HG02798 (cell line): ENCODE results near the gene CNNM2.
"Not testable (repeated sequence)": the region's sequence is repeated elsewhere in the genome, so short reads cannot be mapped to it uniquely, and the experiment has no call there.

Experiments
- ATAC-seq: cut with Tn5 transposase; IDR thresholded peaks from one replicate; pipeline ENCODE4 v1.9.1; 2021; ENCODE audit warnings: mild to moderate bottlenecking; ENCODE audit not compliant: unreplicated experiment, poor library complexity

The CNNM2 gene

DNA sequence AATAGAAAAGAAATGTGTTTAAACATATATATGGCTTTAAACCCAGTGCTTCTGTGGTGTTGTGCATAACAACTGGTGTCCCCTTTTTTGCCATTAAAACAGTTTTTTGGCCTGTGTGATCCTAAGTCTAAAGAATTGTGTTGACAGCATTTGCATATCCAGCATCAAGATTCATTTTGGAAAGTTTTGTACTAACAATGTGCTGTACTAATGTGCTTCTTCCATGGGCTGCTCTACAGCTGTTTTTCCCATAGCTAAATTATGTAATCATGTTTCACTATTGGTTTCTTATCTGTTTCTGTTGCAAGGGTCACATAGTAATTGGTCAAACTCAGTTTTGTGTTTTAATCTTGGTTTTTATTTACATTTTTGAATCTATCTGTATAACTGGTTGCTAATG lies 5.5 kb downstream of the CNNM2 start:
- no peak for ATAC-seq

DNA sequence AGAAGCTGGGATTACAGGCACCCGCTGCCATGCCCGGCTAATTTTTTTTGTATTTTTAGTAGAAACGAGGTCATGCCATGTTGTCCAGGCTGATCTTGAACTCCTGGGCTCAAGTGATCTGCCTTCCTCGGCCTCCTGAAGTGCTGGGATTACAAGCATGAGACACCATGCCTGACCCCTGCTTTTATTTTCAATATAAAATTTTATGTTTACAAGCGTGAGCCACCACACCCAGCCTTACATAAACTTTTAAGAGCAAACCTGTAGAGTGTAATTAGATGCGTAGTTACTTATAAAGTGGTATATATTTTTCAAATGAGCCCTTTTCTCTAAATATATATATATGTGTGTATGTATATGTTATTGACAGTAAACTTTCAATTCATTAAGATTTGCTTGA lies 8.7 kb downstream of the CNNM2 start:
- ATAC-seq, result no peak

DNA sequence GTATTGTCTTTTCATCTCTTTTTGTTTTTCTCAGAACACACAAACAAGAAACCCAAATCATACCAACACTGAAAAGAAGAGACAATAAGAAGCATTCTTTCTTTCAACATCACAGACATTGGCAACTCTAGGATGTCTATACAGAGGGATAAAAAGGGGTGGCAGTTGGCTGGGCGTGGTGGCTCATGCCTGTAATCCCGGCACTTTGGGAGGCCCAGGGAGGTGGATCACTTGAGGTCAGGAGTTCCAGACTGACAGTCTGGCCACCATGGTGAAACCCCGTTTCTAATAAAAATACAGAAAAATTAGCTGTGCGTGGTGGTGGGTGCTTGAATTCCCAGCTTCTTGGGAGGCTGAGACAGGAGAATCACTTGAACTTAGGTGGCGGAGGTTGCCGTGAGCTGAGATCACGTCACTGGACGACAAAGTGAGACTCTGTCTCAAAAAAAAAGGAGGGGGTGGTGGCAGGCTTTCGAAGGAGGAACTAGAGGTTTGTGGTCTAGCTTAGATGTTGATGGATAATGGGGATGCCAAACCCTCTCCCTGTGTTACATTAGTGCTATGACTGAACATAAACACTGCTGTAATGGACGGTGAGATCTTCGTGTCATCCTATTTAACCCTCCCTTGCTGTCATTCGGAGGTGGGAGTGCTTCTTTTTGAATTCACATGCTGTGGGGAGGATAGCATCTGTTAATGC lies 9.4 kb downstream of the CNNM2 start:
- ATAC-seq, result no peak

DNA sequence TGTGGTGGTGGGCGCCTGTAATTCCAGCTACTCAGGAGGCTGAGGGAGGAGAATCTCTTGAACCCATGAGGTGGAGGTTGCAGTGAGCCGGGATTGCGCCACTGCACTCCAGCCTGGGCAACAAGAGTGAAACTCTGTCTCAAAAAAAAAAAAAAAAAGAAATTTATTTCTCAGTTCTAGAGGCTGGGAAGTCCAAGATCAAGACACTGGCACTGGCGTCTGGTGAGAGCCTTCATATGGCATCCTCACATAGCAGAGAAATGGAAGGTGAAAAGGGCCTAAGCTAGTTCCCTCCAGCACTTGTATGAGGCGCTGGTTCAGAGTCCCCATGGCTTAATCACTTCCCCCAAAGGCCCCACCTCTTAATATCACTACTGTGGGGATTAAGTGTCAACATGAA lies 10.3 kb downstream of the CNNM2 start:
- not testable (repeated sequence) for ATAC-seq

DNA sequence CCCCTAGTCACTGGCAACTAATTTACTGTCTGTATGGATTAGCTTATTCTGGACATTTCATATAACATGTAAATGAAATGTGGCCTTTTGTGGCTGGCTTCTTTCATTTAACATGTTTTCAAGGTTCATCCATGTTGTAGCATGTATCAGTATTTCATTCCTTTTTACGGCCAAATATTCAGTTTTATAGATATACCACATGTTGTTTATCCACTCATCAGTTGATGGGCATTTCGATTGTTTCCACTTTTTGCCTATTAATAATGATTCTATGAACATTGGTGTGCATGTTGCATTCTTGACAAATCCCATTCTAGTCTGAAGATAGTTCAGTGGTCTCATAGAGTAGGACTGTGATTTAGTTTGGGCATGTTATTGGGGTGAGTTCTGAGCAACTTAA lies 12.6 kb downstream of the CNNM2 start:
- no peak for ATAC-seq

DNA sequence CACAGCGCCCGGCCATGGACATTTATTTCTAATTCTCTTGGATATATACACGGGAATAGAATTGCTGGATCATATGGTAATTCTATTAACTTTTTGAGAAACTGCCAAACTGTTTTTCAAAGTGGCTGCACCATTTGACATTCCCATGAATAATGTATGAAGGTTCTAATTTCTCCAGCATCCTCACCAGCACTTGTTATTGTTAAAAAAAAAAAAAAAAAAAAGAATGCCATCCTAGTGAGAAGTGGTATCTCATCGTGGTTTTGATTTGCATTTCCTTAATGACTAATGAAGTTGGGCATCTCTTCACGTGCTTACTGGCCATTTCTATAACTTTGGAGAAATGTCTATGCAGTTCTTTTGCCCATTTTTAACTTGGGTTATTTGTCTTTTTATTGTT lies 13.5 kb downstream of the CNNM2 start:
- ATAC-seq, result no peak

DNA sequence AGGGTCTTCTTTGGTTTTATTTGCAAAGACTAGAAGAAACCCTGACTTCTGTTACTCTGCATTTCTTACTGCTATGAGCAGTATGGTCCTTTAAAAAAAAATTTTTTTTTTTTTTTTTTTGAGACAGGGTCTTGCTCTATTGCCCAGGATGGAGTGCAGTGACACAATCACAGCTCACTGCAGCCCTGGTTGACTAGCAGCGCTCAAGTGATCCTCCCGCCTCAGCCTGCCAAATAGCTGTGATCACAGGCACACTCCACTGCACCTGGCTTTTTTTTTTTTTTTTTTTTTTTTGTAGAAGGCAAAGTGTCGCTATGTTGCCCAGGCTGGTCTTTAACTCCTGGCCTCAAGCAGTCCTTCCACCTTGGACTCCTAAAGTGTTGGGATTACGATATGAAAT lies 17.4 kb downstream of the CNNM2 start:
- no peak for ATAC-seq

DNA sequence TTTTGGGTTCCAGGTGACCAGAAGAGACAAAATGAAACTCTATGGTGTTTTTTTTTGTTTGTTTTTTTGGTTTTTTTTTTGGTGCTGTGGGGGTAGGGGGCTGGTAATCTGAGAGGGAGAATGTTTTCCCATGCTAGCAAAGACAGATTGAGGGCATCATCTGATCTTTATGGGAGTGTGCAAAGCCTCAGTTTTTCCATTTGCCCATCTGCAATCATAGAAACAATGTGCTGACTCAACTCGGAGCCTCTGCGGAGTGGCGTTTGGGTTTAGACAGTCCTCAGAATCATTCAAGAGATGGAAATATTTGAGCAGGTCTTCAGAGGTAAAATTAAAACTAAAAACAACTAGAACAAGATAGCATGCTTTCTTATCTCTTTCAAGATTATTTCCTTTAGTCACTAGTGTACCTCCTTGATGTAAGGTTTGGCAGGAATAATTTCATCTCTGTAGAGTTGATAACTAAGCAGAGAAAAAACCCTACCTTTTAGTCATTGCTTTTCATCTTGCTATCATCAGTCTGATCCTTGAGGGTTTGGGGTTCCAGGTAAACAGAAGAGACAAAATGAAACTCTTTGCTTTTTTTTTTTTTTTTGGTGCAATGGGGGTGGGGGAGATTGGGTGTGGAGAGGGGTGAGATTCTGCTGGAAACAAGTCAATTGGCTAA lies 18.0 kb downstream of the CNNM2 start:
- ATAC-seq, result no peak

DNA sequence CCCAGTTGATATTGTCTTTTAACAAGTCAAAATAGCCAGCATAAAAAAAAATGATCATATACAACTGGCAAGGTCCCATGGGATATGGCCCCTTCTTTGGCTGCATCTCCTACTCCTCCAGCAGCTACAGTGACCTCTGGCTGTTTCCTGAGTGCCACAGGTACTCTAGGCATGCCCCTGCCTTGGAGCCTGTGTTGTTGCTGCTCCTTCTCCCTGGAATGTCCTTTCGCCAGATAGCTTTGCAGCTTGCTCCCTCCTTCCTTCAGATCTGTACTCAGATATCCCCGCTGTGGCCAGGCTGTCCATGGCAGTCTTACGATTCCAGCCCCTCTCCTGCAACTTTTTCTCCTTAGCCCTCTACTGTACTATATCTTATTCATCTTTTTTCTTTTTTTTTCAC lies 23.3 kb downstream of the CNNM2 start:
- no peak for ATAC-seq

DNA sequence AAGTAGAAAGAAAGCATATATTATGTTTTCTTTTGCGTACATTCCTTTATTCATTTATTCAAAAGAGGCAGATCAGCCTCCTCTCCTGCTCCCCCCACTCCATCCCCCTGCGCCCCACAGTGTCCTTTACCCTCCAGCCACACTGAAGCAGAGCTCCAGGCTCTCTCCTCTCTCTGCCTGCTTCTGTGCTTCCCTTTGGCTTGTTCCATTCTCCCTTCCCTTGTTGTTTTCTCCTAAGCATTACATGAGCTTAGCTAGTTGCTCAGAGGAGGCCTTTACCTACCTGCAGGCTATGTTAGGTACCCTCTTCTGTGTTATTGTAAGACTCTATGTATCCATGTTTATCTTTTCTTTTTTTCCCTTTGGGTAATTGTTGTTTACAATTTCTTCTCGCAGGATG lies 27.4 kb downstream of the CNNM2 start:
- ATAC-seq, result no peak

DNA sequence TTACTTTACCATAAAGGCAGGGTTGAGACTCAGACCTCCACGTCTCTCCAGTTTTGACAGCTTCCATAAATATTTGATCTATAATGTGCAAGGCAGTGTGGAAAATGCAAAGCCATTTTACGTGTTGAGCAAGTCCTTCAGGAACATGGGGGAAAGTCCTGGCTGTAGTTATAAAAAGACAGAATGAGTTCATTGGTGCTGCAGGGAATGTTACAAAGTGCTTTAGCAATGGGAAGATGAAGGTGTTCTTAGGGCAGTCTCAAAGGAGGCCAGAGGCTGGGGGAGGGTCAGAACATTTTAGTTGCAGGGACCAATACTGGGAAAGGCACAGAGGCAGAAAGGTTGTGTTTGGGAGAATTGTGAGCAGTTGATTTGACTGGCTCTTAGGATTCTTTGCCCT lies 27.9 kb downstream of the CNNM2 start:
- ATAC-seq, result no peak

DNA sequence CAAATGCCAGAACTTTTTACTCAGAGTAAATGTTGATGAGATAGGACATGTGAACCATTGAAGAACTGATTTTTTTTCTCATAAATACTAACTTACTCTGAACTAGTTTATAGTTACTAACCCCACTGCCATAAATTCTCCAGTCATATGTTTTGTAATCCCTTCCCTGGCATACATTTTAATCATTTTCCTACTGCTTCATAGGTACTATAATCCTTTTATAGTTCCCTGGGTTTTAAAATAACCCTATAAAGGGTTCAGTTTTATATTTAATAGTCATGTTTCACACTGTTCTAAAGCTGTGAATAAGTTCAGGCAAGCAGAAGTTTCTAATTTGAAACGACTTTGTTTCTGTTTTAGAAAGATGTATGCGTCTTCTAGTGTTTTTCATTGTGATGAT lies 28.9 kb downstream of the CNNM2 start:
- ATAC-seq, result no peak

DNA sequence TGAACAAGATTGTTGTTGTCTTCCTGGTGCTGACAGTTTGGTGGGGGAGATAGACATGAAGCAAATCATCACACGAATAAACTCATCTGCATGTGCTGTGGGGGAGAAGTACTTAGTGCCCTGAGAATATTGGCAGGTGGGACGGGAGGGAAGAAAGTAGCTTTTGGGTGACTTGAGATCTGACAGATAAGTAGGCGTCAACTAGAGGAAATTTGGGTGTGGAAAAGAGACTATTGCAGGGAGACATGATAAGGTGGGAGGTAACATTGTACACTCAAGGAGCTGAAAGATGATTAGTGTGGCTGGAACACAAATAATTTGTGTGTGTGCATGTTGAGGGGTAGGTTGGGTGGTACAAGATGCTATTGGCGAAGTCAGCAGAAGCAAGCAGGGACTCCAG lies 30.1 kb downstream of the CNNM2 start:
- no peak for ATAC-seq

DNA sequence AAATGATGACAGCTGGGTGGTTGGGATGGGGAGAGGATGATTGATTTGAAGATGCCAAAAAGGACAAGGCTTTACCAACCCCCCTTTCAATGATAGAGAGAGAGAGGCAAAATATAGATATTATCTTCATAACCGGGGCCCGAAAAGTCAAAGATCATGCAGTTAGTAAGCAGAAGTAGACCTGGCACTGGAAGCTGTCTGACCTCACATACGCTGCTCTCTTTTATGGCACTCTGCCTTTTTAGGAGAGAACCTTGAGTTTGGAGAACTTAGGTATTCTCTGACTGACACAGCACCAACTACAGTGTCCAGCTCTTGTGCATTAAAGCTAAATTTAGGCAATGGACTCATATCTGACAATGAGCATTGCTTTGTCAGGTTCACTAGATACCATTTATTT lies 30.7 kb downstream of the CNNM2 start:
- ATAC-seq, result no peak

DNA sequence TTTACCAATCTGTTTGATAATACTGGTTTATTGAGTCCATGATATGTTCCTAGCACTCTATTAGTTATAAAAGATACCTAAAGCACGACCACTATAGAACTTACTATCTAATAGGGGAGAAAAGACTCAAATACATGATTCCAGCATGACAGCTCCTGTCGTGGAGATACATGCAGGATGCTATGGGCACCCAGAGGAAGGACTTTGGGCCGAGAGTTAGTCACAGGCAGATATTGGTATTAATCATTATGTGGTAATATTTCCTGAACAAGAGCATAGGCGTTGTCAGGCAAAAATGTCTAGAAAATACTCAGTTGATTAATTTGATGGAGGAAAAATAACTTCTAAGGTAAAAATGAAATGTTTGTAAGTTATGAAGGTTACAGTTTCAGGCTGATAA lies 31.8 kb downstream of the CNNM2 start:
- no peak for ATAC-seq

DNA sequence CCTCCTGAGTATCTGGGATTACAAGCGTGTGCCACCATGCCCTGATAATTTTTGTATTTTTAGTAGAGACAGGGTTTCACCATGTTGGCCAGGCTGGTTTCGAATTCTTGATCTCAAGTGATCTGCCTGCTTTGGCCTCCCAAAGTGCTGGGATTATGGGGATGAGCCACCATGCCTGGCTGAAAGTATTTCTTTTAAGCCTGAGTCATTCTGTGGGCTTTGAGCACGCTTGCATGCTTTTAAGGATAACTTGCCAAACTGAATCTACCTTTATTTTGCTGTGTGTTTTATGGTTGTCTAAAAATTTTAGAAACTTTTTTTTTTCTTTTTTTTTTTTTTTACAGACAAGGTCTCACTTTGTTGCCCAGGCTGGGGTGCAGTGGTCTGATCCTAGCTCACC lies 33.2 kb downstream of the CNNM2 start:
- no peak for ATAC-seq

DNA sequence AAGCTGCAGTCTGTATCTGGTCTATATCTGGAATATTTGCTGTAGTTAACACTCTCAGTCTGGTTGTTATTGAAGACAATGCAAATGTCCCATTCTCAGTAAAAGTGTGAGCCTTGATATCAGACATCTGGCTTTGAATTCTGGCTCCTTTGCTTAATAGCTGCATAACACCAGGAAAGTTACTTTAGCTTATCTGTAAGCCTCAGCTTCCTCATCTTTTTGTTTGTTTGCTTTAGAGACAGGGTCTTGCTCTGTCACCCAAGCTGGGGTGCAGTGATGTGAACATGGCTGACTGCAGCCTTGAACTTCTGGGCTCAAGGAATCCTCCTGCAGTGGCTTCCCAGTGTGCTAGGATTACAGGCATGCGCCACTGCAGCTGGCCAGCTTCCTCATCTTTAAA lies 41.3 kb downstream of the CNNM2 start:
- ATAC-seq, result no peak

DNA sequence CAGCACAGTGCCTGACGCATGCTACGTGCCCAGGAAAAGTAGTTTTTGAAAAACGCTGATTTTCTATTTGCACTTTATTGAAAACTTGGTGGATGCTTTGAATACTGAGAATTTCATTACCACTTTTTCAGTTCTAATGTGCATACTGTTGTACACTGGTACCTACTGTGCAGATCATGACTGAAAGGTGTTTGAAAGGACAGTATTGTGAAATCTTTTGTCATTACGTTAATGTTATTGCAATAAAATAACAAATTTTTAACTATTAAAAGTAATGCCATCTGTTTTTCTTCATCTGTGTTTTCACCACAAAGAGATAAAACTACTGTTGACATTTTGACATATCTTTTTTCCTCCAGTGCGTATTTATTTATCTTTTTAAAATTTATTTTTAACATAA lies 42.1 kb downstream of the CNNM2 start:
- no peak for ATAC-seq

DNA sequence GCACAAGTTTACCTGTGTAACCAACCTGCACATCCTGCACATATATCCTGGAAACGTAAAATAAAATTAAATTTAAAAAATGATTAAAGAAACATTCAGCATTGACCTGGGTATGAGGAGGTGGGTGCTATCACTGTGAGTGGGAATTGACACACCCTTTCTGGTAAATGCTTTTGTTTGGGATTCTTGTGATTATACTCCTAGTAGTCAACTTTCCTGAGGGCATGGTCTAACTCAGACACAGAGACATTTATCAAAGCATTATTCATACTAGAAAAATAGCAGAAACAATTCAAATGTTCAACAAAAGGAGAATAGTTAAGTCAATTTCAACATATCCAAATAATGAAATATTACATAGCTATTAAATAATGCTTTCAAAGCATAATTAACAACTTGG lies 44.2 kb downstream of the CNNM2 start:
- ATAC-seq, result no peak

DNA sequence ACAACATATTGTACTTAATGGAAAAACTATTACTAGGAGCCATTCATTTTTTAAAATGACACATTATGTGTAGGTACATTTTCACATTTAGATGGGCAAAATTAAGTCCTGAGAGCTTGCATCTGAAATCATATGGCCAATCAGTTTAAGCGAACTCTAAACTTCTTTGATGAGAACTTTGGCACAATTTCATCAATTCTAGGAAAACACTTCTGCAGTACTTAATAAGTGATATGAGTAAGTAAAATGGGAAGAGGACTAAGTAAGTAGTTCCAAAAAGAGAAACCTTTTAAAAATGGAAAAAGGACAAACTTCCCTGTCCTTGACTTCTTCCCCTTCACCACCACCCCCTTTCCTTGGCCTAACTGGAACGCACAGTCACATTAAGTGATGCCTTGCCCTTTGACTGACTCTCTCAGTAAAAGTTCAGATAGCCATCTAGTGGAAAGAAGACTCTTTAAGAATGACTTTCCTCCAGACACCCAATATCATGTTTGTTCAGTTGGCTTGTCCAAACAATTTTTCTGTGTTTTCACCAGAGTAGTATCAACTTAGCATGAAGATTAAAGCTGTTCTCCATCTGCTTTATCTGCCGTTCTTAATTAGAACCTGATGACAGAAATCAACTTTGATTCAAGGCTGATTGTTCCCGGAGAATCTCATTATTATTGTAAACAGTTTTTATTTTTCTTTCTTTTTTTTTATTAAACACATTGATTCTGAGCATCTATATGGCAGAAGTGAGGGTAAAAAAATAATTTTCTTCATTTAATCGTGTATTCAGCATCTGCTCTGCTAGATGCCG lies 45.1 kb downstream of the CNNM2 start:
- ATAC-seq, result no peak

DNA sequence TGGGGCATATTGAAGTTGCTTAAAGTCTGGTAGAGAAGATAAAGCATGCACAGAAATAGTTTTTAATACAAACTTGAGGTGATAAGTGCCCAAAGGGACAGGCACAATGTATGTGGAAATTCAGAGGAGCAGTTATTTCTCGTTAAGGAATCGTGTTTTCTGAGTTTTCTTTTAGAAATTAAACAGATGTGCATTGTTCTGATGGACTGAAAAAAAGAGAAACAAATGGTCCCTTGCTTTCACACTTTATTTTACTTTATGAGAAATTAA lies 45.6 kb downstream of the CNNM2 start:
- no peak for ATAC-seq

DNA sequence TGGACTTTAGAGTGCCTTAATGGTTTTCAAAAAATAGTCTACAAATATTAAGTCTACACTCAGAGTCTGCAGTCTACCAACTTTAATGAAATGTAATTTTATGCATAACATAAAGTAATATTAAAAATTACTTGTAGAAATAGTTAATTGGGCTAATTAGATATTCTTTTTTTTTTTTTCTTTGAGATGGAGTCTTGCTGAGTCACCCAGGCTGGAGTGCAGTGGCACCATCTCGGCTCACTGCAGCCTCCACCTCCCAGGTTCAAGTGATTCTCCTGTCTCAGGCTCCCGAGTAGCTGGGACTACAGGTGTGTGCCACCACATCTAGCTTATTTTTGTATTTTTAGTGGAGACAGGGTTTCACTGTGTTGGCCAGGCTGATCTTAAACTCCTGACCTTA lies 46.0 kb downstream of the CNNM2 start:
- ATAC-seq, result not testable (repeated sequence)
